GM13976 (cell line): Measurements from ENCODE around the gene RELN.

ENCODE experiments used
- DNase-seq: peaks from one replicate; pipeline ENCODE4 v3.0.0; 2012; ENCODE audit warnings: low spot score
- CTCF ChIP-seq: IDR thresholded peaks from 2 replicates; pipeline ENCODE4 v1.5.1; 2012; ENCODE audit warnings: borderline replicate concordance, mild to moderate bottlenecking; ENCODE audit not compliant: insufficient read depth; ENCODE audit errors: extremely low read depth, missing control alignments, control extremely low read depth
- in situ Hi-C: fragments of 300-500 bp; cut with MboI; formaldehyde crosslinking; loops from one replicate; pipeline ENCODE4 v1.12.0; 2022; ENCODE audit warnings: low sequenced_read_pairs, mixed read lengths, inconsistent platforms; ENCODE audit not compliant: unreplicated experiment

The RELN gene

GRCh38 chr7:104008107-104008506 lies 18.6 kb upstream of the RELN start:
- TF ChIP-seq CTCF = no peak
- in situ Hi-C loops = no loop called here
- DNase-seq = no peak

GRCh38 chr7:104007614-104008013 lies 18.2 kb upstream of the RELN start:
- DNase-seq = no peak
- in situ Hi-C loops = no loop called here
- no peak for TF ChIP-seq CTCF

- no peak for DNase-seq
- no peak for TF ChIP-seq CTCF
- in situ Hi-C loops = no loop called here
Observed at GRCh38 chr7:104005197-104005596, 15.7 kb upstream of the RELN start.

DNA sequence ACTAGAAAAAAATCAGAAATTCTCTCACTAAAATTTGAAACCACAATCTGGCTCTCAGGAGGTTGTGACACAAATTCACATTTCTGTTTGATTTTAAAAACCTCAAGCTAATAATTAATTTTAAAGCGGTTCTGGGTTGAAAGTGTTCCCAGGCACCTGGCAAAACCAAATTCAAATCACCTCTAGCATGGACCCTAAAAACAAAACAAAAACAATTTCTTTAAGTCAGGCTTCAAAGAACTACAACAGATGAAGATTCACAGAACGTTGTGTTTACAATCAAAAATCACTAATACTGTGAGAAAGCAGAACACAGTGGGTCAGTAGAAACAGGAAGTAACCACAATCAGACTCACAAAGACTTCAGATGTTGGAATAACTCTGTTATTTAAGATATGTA lies 7.2 kb upstream of the RELN start:
- no peak for DNase-seq
- no peak for TF ChIP-seq CTCF
- in situ Hi-C loops = no loop called here

DNA sequence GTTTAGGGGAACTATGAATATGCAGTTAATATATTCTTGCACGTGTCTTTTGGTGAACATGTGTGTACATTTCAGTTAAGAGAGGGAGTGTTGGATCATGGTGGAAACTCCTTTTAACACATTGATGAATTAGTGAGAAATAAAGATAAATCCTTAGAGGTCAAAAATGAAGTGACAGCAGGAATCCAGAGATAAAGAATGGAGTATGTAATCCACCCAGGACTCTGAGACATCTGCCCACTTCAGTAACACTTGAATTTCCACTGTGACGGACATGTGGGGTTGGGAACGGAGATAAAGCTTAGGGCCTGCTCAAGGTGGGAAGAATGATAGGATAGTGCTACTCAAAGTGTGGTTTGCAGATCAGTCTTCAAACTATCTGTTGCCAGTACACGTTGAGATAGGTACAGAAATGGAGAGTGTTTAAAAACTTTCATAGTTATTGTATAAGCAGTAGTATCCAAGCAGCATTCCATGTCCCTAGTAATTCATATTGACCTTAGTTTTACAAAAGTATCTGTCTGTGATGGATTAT lies 6.6 kb upstream of the RELN start:
- DNase-seq = no peak
- in situ Hi-C loops = no loop called here
- no peak for TF ChIP-seq CTCF

DNA sequence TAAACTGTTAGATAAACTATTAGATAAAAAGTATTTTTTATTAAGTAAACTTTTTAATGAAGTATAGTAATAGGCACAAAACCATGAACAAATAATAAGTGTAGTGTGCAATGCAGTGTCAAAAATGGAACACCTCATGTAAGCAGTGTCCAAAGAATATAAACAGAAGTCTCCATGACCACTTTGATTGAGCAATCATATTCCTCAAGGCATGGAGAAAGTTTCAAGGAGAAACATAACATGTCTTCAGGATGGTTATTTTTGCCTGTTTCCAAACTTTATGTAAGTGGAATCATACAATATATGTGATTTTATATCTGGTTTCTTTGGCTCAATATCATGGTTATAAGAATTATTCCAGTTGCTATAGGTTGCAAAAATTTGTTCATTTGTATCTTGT lies 6.1 kb upstream of the RELN start:
- TF ChIP-seq CTCF = no peak
- no peak for DNase-seq
- in situ Hi-C loops = no loop called here

GRCh38 chr7:103993551-103993950 lies 4.1 kb upstream of the RELN start:
- in situ Hi-C loops = no loop called here
- TF ChIP-seq CTCF = no peak
- no peak for DNase-seq
